Smooth muscle cell (in vitro differentiated cells): ENCODE data around the gene ECSIT. TPM values are rescaled to one million over a fixed set of nuclear protein-coding genes. Genes with fewer than 3 reads are reported as not detected.

Source experiments
- DNase-seq: peaks from one replicate; lab custom pipeline; 2025; ENCODE audit not compliant: unreplicated experiment; lab: John Stamatoyannopoulos, UW
- H2AFZ ChIP-seq: fragments of 200-600 bp; sonication (generic); 2 replicates; pipeline ENCODE4 v1.6.0; 2016; ENCODE audit warnings: antibody characterized with exemption, low read depth, mild to moderate bottlenecking
- H3F3A ChIP-seq: fragments of 200-600 bp; sonication (generic); 2 replicates; pipeline ENCODE4 v1.6.0; 2017; ENCODE audit warnings: antibody characterized with exemption, low read depth
- H3K27ac ChIP-seq: fragments of 200-600 bp; sonication (generic); 2 replicates; pipeline ENCODE4 v1.5.1; 2016; ENCODE audit warnings: low read depth, mild to moderate bottlenecking
- H3K27me3 ChIP-seq: fragments of 200-600 bp; sonication (generic); 2 replicates; pipeline ENCODE4 v1.6.1; 2016; ENCODE audit warnings: low read depth, mild to moderate bottlenecking
- H3K36me3 ChIP-seq: fragments of 200-600 bp; sonication (generic); 2 replicates; pipeline ENCODE4 v1.5.1; 2016; ENCODE audit warnings: low read depth
- H3K4me1 ChIP-seq: fragments of 200-600 bp; sonication (generic); 2 replicates; pipeline ENCODE4 v1.5.1; 2016; ENCODE audit warnings: low read depth
- H3K4me2 ChIP-seq: fragments of 200-600 bp; sonication (generic); 2 replicates; pipeline ENCODE4 v1.6.0; 2016; ENCODE audit warnings: mild to moderate bottlenecking
- H3K4me3 ChIP-seq: fragments of 200-600 bp; sonication (generic); 2 replicates; pipeline ENCODE4 v1.5.1; 2016; ENCODE audit warnings: mild to moderate bottlenecking
- H3K79me2 ChIP-seq: fragments of 200-600 bp; sonication (generic); 2 replicates; pipeline ENCODE4 v1.6.0; 2016; ENCODE audit warnings: low read depth, mild to moderate bottlenecking
- H3K9ac ChIP-seq: fragments of 200-600 bp; sonication (generic); 2 replicates; pipeline ENCODE4 v1.6.0; 2016; ENCODE audit warnings: low read depth
- H3K9me3 ChIP-seq: fragments of 200-600 bp; sonication (generic); replicated peaks from 2 replicates; pipeline ENCODE4 v1.5.1; 2016; ENCODE audit warnings: low read depth
- H4K20me1 ChIP-seq: fragments of 200-600 bp; sonication (generic); 2 replicates; pipeline ENCODE4 v1.6.0; 2016; ENCODE audit warnings: low read depth
- WGBS: methylation state at CpG from one replicate; pipeline ENCODE4 v1.1.7; 2016; ENCODE audit warnings: low lambda C conversion rate; 5-methylcytosine and 5-hydroxymethylcytosine counted together
- polyA plus RNA-seq: library from polyadenylated mRNA; unstranded; fragments of >200 nt; fragmentation: Nextera tagmentation; extraction: Ambion mirVana; gene quantifications from 2 replicates; pipeline ENCODE4 v1.2.1, GENCODE V29; 2016
- total RNA-seq: library from RNA; depleted of rRNA; stranded (reverse); fragments of >200 nt; gene quantifications from 2 replicates; pipeline ENCODE4 v1.2.3, GENCODE V29; 2014
- TF ChIP-seq, protein P1 (sequence below): fragments of 200-600 bp; sonication (generic); IDR thresholded peaks from 2 replicates; pipeline ENCODE4 v1.5.1; 2017; ENCODE audit warnings: borderline replicate concordance, mild to moderate bottlenecking, antibody characterized with exemption; ENCODE audit not compliant: insufficient read depth, poor library complexity, severe bottlenecking

ECSIT gene
- total and polyA plus RNA-seq, 2 experiments from 2014 or later = 21.1 to 32.1 TPM

DNA sequence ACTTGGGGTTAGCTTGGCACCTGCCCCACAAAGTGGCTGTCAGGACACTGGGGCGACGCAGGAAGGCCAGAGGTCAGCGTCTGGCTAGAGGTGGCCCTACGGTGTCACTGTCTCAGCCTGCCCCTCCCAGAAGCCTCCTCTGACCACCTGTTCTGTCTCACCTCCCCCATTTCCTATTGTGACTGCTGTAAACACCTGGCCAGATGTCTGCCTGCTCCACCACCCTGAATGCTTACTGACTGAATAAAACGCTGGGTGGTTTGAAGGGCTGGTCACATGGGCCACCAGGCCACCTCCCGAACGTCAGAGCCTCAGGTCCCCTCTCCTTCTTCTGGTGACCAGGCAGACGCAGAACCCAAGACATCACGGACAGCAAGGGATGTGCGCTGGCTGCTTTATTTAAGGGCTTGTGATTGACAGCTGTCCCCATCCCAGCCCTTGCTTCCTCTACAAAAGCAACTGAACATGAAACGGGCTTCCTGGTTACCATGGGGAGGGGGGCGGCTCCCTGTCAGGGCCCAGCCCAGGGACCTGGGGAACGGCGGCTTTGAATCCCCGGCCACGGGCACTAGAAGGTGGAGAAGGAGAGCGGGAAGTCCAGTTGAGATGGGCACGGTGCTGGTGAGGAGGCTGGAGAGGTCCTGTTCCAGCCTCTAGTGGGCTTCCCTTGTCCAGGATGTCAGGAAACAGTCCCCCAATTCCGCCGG lies 23.9 kb upstream of the ECSIT start:
- Histone ChIP-seq H3K9ac (no peak overlapping the region), H3K4me3 (no peak overlapping the region), H3K36me3 (no peaks in the 10 kb centered on the region), H3K79me2 (peaks cover 15% of the 10 kb centered on the region), H3F3A (no peaks in the 10 kb centered on the region), H3K9me3 (no peaks in the 10 kb centered on the region), H2AFZ (no peak overlapping the region), H3K4me2 (no peak overlapping the region), H4K20me1 (peaks cover 25% of the 10 kb centered on the region), H3K27me3 (no peaks in the 10 kb centered on the region), H3K27ac (no peak overlapping the region), H3K4me1 (peaks cover under 1% of the 10 kb centered on the region)
- DNase-seq = no peak
- TF ChIP-seq, protein P1, sequence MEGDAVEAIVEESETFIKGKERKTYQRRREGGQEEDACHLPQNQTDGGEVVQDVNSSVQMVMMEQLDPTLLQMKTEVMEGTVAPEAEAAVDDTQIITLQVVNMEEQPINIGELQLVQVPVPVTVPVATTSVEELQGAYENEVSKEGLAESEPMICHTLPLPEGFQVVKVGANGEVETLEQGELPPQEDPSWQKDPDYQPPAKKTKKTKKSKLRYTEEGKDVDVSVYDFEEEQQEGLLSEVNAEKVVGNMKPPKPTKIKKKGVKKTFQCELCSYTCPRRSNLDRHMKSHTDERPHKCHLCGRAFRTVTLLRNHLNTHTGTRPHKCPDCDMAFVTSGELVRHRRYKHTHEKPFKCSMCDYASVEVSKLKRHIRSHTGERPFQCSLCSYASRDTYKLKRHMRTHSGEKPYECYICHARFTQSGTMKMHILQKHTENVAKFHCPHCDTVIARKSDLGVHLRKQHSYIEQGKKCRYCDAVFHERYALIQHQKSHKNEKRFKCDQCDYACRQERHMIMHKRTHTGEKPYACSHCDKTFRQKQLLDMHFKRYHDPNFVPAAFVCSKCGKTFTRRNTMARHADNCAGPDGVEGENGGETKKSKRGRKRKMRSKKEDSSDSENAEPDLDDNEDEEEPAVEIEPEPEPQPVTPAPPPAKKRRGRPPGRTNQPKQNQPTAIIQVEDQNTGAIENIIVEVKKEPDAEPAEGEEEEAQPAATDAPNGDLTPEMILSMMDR = no peak
- 93% methylated on average over 20 of the region's 20 CpGs for WGBS

DNA sequence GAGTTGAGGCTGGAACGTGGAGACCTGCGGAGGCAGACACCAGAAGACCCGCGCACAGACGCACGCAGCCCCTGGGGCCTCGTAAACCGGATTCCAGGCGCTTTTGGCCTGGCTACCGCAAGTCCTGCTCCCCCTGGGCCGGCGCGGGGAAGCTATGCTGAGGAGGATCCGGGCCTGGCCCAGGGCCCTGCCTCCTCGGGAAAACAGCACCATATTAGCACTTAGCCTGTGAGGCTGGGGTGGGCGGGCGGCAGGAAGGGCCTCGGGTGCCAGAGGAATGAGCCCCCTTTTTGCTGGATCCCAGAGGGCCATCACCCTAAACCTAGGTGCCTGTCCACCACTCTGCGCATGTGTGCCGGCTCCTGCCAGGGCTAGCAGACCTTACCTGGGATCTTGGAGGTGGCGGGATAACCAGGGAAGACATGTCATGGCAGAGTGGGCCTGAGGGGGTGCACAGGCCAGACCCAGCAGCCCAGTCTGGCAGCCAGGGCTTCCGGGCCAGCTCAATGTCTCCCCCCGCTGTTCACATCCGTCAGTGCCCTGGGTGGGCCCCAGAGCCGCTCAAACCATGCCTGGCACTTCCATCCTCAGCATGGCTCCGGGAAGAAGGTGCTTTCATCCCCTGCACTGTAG lies 22.8 kb upstream of the ECSIT start:
- Histone ChIP-seq H3K36me3 (no peaks in the 10 kb centered on the region), H3K4me1 (no peaks in the 10 kb centered on the region), H3F3A (no peaks in the 10 kb centered on the region), H3K27me3 (no peaks in the 10 kb centered on the region), H3K9ac (no peak overlapping the region), H3K27ac (no peak overlapping the region), H3K79me2 (peaks cover 4% of the 10 kb centered on the region), H3K4me3 (no peak overlapping the region), H2AFZ (no peak overlapping the region), H3K9me3 (no peaks in the 10 kb centered on the region), H4K20me1 (peaks cover 16% of the 10 kb centered on the region), H3K4me2 (no peak overlapping the region)
- WGBS = 84% methylated on average over 26 of the region's 26 CpGs
- TF ChIP-seq, protein P1 = peak; percentile 39
- DNase-seq = no peak

DNA sequence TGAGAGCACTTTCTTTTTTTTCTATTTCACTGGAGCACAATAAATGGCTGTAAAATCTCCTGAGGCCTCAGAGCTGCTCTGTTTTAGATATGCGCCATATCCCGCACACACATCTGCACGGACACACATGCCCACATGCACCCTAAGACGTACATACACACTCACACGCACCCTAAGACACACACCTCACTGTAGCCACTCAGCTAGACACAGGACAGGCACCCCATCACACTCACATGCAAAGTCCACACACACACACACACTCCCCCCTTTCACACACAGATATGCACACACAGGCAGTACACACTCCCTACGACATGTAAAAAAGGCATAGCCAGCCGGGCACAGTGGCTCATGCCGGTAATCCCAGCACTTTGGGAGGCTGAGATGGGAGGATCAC lies 21.3 kb upstream of the ECSIT start:
- TF ChIP-seq, protein P1 = no peak
- Histone ChIP-seq H3F3A (no peaks in the 10 kb centered on the region), H4K20me1 (peaks cover 2% of the 10 kb centered on the region), H3K4me3 (no peak overlapping the region), H2AFZ (no peak overlapping the region), H3K36me3 (no peaks in the 10 kb centered on the region), H3K9me3 (no peaks in the 10 kb centered on the region), H3K27ac (no peak overlapping the region), H3K9ac (no peak overlapping the region), H3K79me2 (no peaks in the 10 kb centered on the region), H3K27me3 (no peaks in the 10 kb centered on the region), H3K4me1 (no peaks in the 10 kb centered on the region), H3K4me2 (no peak overlapping the region)
- DNase-seq = no peak
- WGBS = 97% methylated on average over 7 of the region's 8 CpGs
